ENCODE measurements around the gene ZP1.
"Not testable (repeated sequence)": the region's sequence is repeated elsewhere in the genome, so short reads cannot be mapped to it uniquely, and the experiment has no call there.

The ZP1 gene

DNA sequence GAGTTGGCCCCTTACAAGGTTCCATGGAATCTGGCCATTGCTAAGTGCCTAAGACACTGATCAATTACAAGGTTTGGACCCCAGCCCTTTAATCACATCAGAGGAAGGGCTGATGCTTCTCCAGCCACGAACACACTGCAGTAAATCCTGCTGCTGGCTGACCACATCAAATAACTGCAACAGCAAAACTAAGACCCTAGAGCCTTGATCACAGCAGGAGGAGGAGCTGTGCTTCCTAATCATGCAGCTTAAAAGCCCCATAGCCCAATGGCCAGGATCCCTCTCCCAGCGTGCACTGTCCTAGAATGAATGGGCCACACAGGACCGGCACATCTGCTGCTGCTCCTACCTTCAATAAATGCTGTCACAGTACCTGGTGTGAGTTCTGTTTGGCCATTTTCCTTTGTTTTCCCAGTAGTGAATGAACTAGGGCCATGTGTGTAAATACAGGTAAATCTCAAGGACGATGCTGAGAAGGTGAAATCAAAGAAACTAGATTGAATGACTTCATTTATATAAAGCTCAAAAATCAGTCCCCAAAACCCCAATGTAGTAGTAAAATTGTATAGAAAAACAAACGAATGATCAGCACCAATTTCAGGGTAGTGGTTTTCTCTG, 12.7 kb downstream of the ZP1 start:
- no peak for DNase-seq

DNA sequence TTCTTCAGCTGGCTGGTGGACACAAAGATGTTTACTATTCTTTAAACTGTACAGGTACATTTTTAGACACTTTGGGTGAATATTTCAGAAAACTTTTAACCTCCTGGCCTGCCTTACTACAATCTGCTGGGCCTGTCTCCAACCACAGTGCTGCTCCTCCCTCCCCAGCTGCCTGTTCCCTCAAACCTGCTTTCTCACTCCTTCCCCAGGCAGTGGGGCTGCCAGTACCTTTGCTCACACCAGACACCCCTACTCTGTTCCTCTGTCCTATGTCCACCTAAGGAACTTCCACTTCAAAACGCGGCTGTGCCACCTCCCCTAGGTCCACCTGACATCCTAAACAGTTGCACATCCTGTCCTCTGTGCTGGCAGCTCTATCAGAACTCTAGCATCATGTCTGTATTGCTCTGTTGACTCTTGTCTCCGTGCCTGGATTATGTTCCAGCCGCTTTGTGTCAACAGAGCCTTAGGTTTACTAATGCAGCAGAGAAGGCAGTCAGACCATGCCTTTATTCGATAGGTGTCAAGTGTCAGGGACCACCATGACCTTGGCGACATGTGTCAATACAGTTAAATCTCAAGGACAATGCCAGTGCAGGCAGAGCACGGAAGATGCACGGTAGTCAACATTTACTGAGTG, 13.4 kb downstream of the ZP1 start:
- no peak for DNase-seq

DNA sequence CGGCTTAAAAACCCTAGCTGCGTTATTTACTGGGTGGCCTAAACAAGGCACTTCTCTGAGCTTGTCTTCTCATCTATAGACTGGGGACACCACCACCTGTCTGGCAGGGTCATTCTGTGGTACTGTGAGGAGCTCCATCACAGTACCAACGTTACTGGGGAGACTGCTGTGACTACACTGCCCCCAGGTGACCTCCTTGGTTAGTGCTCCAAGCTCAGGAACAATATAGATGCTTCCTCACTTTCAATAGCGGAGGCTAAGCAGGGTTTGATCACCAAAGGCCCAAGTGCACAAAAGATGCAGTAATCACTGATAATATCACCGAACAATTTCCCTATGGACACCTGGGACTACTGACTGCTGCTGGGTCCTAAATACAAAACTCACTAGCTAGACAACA, 20.2 kb downstream of the ZP1 start:
- peak in 1 of 2 donors; percentile 21 for DNase-seq

DNA sequence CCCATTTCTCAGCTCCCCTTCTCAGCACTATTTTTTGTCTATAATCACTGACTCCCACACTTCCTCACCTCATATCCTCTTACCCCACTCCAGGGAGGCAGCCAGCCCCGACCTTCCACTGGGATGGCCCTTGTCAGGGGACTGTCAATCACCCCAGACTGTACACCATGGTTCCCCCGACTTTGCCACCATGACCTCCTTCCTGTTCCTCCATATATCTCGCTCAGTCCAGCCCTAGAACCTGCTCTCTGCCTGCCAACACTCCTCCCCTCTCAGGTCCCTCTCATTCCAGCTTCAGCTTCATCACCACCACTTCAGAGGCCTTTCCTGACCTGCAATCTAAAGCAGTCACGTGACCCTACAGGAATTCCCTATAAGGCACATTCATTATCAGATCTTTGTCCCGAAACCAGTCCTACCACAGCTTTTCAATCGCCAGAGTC, 22.5 kb downstream of the ZP1 start:
- DNase-seq, result no peak

DNA sequence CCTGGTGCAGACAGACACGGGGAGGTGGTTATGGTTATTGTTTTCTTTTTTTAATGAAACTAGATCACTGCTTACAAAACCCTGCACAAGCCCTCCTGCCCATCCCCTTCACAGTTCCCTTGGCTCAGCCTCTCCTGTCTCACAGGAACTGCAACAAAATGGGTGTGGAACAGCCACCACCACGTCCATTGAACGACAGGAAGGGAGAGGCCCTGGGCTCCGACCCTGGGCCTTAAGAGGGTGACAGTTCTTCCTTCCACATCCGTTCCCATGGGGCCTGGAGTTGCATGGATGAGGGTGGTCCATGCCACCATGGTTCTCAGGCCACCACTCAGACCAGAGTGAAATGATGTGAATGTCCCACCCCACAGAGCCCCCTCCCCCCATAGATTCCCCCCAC, 23.4 kb downstream of the ZP1 start:
- DNase-seq, result no peak

DNA sequence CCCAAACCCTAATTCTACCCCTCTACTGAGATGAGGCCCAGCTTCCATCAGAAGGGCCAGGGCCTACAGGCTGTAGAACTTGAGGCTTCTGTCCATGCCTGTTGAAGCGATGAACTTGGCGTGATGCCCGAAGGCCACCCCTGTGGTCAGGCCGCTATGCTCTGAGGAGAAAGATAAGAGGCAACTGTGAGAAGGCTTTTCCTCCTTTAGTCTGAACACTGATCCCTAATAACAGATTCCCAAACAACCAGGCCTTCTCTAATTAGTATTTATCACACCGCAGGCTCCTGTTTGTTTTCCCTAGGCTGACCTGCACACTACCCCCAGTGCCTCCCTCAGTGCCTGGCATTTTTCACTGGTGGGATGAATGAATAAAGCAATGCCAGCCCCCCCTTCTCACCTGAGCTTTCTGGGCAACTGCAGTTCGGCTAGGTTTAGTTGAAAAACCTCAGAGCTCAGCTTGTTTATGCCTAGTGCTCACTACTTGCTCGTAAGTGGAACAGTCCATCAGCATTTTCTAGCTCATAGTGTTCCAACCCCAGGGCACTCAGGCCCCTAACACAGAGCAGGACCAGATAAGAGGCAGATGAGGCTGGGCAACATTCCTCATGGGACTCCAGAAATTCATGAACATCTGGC, 23.9 kb downstream of the ZP1 start:
- DNase-seq, result no peak

DNA sequence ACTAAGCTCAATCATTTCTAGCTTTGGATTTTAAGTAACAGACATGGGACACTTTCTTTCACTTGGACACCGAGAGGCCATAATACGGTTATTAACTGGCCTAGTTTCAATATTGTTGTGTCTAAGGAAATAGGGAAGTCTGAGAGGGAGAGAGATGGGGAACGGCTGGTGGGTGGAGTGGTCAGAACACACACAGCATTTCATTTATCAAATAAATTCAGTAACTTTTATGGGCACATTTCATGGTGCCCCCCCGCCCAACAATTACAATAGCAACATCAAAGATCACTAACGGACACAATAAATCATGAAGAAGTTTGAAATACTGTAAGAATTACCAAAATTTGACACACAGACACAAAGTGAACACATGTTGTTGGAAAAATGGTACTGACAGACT, 28.3 kb downstream of the ZP1 start:
- DNase-seq, result no peak

DNA sequence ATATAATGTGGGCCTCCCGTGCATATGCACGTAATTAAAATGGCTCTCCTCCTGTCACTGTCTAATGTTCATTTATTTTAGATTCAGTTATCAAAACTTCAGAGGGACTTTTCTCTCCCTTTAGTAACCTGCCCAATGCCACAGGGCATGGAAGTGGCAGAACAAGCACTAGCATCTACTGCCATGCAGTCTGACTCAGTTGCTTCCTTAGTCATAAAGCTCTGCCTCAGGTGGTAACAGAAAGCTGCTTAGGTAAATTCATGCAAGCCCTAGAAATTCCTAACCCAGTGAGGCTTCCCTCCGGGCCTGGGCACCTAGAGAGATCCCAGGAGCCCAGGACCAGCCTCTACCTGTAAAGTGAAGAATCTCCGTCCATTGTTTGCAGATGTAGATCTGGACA, 30.2 kb downstream of the ZP1 start:
- no peak for DNase-seq

DNA sequence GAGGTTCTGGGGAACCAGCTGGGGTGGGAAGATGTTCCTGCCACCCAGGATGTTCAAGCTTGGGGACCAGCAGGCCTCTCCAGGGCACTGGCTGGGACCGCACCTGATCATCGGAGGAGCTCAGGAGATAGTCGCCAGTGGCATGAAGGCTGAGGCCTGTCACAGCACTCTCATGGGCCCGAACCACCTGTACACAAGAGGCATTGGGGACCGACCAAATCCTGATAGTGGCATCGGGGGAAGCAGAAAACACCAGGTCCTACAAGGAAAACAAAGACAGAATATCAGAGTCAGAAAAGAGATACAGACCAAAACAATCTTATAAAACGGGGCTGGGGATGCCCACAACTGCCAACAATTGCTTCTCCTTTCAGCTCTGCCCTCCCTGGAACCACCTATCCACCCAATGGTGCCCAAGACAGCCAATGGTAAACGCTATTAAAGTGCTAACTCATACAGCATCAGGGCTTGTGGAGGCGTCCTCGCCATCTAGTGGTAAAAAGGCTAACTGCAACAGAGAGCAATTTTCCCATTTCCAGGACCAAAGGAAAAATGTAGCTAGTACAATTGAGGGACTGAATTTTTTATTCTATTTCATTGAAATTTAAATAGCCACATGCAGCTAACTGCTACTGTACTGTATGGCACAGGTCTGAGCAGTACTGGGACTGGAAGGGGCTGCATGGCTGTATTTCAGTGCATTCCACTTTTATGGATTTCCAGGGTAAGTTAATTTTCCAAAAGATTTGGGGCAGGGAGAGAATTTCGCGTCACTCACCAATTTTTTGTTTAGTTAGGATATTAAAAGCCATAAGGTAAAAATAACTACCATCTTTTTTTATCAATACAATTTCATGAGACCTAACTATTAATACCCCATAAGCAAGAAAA, 31.9 kb downstream of the ZP1 start:
- peak in 1 of 2 donors; percentile 32 for DNase-seq

DNA sequence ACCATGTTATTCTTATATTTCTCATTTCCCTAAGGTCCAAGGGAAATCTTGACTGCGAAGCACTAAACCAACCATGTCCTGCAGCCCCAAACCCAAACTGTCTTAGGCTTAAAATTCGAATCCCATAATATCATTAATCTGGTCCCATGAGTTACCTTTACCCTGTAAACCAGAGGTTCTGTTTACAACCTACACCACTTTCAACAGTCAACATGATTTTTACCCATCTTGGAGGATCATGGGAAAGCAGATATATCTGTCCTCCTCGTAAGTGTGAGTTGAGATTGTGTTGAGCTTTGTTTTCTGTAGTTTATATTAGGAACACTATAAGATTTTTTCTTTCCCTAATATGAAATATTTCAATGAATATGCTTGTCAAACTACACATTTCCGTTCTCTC, 32.6 kb downstream of the ZP1 start:
- no peak for DNase-seq

DNA sequence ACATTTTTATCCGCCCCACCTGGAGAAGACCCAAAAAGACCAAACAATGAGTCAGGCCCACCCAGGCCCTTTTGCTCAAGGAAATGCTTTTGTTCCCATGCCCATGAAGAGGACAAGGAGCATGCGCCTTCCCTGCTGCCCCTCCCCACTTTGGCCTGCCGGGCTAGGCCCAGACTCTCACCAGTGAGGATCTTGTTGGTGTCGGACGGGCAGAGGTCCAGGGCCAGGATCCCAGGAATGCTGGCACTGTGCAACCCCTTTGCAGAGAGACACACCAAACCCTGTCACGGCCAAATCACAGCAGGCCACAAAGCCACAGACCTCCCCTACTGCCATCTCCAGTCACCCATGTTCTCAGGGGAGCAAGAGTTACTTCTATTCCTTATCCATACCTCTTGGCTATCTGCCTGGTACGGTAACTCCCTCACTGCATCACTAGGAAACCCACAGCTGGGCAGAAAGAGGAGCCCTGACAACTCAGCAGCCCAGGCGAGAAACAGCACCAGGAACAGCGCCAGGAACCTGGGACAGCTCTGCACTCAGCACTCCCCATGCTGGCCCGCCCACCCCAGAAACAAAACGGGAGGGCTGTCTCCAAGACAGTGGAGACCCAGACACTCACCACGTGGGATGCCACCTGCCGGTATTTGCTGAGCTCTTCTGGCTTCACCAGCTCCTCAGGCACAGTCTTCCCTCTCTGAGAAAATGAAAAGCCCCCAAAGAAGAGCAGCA, 33.5 kb downstream of the ZP1 start:
- no peak for DNase-seq

DNA sequence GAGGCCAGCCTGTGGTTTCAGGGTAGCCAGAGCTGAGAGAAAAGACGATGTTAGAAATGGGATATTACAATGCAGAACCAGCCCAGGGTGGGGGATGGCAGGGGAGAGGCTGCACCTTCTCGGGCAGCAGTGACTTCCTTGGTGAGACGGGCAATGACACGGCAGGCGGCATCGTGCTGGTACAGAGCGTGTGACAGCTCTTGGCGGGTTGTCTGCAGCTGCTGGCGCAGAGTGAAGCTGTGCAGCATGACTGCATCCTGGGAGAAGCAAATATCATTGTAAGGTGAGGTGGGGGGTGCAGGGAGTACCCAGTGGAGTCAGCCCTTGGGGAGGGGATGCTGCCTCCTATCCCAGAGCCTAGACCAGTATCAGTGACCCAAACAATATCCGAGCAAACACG, 35.3 kb downstream of the ZP1 start:
- DNase-seq, result no peak

DNA sequence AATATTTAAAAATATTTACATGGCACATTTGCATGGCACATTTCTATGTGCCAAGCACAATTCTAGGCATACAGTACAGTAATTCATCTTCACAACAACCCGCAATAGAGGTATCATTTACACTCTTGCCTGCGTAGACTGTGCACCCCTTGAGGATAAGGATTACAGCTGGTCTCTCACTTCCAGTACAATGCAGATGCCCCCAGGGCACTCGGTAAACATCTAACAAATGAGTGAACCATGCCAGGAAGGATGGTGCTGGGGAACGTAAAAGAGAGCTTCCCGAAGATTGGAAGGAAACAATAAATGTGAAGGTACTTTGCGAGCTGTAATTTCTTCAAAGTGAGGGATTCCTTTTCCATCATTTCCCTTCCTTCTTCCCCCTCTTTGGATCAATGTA, 37.7 kb downstream of the ZP1 start:
- no peak for DNase-seq

DNA sequence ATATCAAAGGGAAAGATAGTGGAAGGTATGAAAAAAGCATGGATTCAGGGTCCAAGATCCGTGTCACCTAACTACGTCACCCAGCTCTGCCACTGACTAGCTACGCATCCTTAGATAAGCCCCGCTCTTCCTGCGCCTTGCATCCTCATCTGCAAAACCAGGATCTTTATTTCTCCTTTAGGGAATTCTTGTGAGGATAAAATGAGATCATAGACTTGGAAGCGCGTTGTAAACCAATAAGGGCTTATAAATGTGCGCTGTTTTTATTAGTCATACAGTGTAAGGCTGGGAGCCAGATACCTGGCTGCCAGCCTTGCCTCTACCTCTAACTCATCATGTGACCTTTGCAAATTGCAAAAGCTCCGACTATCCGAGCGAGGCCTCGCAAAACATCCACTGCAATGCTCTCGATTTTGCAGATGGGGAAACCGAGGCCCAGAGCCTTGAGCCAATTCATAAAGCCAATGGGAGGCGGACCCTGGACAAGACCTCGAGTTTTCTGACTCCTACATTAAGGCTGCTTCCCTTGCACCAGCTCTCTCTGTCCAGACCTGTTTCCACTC, 38.3 kb downstream of the ZP1 start:
- DNase-seq, result no peak

DNA sequence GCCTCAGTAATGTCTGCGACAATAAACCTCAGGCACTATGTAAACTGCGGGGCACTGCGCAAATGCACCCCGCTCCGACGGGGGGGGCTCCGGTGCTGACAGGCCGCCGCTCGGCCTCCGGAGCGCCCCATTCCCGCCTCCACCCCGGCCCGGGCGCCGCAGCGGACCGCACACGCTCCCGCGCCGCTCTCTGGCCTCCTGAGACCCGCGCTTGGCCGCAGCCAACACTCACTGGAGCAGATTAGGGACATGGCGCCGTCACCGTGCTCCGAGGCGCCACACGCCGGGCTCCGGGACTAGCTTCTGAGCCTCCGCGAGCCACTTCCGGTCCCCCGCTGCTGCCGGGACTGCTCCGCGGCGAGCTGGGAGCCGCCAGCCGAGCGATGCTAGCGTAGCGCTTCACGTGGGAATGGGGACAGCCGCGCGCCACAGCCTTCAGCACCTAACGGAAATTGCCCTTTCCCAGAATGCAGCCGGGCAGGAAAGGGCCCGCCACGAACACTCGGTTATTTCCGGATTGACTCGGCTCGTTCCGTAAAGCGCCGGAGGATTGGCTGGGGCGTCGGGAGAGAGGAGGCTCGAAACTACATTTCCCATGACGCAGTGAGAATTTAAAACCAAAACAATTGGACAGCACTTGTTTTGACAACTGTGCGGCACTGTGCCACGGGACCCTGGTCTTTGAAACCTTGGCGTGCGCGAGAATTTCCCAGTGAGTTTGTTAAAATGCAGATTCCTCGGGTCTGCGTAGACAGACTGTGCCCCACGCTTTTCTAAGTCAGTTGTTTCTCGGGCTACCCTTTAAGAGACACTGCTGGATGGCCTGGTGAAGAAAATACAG, 39.0 kb downstream of the ZP1 start, which contains the start of gene PRPF19:
PRPF19 (minus strand) TSS at position 454 of the 841 bp plus-strand sequence; CDS start at position 251, 203 bp downstream.
- DNase-seq, result peak; percentile 80 to 97

DNA sequence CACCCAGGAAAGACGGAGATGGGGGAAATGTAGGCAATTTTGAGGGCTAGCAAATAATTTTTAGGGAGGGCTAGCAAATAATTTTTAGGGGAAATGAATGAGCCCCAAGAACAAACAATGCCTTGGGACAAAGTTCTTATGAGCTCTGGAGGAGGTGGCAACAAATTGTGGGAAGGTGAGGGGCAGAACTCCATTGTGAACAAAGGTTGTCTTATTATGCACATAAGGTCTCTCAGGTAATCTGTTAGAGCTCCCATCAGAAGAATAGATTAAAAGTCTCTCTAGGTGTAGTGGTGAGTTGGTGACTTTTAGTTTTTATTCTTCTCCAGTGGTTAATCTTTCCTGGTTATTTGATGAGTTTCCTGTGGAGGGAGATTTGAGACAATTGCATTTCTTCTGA, 41.5 kb downstream of the ZP1 start:
- no peak for DNase-seq

DNA sequence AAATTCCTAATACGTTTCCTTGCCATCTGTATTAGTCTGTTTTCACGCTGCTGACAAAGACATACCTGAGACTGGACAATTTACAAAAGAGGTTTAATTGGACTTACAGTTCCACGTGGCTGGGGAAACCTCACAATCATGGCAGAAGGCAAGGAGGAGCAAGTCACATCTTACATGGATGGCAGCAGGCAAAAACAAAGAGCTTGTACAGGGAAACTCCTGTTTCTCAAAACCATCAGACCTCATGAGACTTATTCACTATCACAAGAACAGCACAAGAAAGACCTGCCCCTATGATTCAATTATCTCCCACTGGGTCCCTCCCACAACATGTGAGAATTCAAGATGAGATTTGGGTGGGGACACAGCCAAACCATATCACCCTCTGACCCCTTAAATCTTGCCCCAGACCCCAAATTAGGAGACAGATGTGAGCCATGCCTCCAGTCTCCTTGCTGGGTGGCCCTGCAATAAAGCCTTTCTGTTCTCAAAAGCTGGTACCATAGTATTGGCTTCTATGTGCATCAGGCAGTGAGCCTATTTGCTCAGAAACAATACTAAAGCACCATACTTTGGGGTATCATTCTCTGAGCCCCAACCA, 42.4 kb downstream of the ZP1 start:
- not testable (repeated sequence) for DNase-seq

DNA sequence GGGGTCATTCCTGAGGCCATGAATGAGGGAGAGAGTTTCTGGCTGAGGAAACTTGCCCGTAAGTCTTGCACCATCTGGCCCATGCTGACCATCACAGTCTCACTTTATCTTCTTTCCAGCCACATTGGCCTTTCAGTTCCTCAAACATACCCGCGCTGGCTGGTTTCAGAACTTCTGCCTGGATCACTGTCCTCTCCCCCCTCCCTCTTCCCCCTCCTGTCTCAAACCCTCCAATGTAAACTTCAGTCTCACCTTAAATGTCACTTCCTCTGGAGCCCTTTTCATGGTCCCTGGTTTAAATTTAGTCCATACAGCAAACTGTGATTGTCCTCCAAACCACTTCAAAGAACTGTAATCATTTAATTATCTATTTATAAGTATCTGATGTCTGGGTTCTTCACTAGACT, 42.9 kb downstream of the ZP1 start:
- DNase-seq, result no peak

DNA sequence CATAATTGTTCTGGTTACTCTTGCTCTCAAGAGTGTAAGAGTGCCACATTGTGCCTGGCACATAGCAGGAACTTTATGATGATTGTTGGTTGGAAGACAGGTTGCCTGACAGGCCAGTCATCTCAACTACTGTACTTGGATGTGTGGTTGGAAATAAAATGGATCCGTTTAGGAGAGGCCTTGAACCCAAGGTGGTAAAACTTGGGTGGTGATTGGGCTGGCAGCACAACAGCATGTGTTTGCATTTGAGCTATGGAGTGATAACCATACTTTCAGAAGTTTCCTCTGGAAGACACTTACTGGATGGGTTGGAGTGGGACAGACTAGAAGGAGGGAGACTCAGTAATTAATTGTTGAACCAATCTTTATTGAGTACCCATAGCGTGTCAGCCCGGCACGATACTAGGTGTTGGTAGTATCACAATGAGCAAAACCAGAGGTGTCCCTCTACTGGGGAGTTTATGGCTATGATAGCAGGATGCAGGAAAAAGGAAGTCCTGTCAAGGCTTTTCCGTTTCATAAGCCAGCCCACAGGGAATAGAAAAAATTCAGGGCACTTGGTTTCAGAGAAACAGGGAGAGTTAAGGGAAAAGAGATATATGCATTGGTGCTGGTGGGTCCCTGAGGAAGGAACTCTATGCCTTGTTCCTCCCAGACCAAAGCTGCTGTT, 43.5 kb downstream of the ZP1 start:
- DNase-seq, result no peak

DNA sequence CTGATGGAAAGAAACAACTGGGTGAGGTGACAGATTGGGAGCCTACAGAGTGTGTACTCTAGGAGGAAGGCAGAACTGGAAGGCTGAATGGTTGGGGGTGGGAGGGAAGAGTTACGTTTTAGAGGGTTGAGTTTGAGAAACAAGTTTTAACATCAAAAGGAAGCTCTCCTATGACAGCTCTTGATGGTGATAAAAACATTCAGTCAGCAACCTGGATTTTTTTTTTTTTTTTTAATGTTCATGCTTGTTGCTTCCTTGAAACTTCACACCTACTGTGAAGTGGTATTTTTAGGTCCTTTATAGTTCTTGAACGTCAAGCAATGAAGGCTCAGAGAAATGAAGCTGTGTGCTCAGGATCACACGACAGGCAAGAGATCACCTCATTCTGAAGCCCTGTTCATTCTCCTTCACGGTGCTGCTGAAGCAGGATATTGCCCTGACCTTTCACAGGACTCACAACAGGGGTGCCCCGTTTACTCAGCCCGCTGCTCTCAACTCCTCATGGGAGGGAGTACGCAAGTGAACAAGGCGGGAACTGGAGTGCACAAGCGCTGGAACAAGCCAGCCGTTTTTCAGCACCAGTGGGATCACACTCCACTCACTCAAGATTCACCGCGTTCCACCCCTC, 45.0 kb downstream of the ZP1 start:
- no peak for DNase-seq
